Muscle layer of colon (tissue), 2 donors: Measurements from ENCODE around the gene JUNB.

Source experiments
- H3K27ac ChIP-seq: one replicate; pipeline ENCODE4 v1.7.0; 2013; ENCODE audit warnings: low read depth, mild to moderate bottlenecking, low read length, moderate library complexity
- H3K27me3 ChIP-seq, 2 donors: one replicate each; pipeline ENCODE4 v1.7.0; 2013; ENCODE audit warnings: low read length in 2 of 2, mild to moderate bottlenecking in 2 of 2; ENCODE audit not compliant: insufficient read depth in 2 of 2, control insufficient read depth in 1 of 2
- H3K36me3 ChIP-seq: one replicate; pipeline ENCODE4 v1.7.0; 2013; ENCODE audit warnings: mild to moderate bottlenecking, low read length; ENCODE audit not compliant: insufficient read depth
- H3K4me1 ChIP-seq: one replicate; pipeline ENCODE4 v1.7.0; 2013; ENCODE audit warnings: mild to moderate bottlenecking, low read length; ENCODE audit not compliant: insufficient read depth
- H3K4me3 ChIP-seq, 2 donors: one replicate each; pipeline ENCODE4 v1.7.0; 2013; ENCODE audit warnings: low read length in 2 of 2, low read depth in 1 of 2, mild to moderate bottlenecking in 1 of 2, moderate library complexity in 1 of 2
- H3K9ac ChIP-seq: one replicate; pipeline ENCODE4 v1.7.0; 2013; ENCODE audit warnings: low read length
- H3K9me3 ChIP-seq: one replicate; pipeline ENCODE4 v1.7.0; 2013; ENCODE audit warnings: mild to moderate bottlenecking, low read length
- donor health status: abdominal sarcoma.
- donor health status: Adenocarcinoma of cecum.

Gene JUNB

GRCh38 chr19:12774588-12775555 is 16.4 kb upstream of the JUNB start, which contains the start of gene HOOK2:
TSS of gene HOOK2 (minus strand) at chr19:12775552. CDS start at chr19:12775449, 103 bp downstream.
- H3K36me3 ChIP-seq, result no peaks in the 10 kb centered on the region
- H3K27ac ChIP-seq, result peak within 1 kb of the TSS; percentile 65
- H3K4me3 ChIP-seq, result peak within 1 kb of the TSS; percentile 43 to 56
- no peaks in the 10 kb centered on the region for H3K9me3 ChIP-seq
- H3K27me3 ChIP-seq, result no peaks in the 10 kb centered on the region
- peaks cover 14% of the 10 kb centered on the region for H3K4me1 ChIP-seq
- H3K9ac ChIP-seq, result no peak within 1 kb of the TSS

- H3K36me3 ChIP-seq, result no peaks in the 10 kb centered on the region
- H3K9me3 ChIP-seq, result no peaks in the 10 kb centered on the region
- peak overlapping the region; percentile 99 for H3K27ac ChIP-seq
- peaks cover 22% of the 10 kb centered on the region for H3K4me1 ChIP-seq
- H3K9ac ChIP-seq, result peak overlapping the region; percentile 75
- peak overlapping the region; percentile 71 to 89 for H3K4me3 ChIP-seq
- no peaks in the 10 kb centered on the region for H3K27me3 ChIP-seq
Observed at GRCh38 chr19:12777217-12778016, 13.9 kb upstream of the JUNB start.

GRCh38 chr19:12778017-12778904 is 13.0 kb upstream of the JUNB start:
- Histone ChIP-seq H3K4me3 (peak overlapping the region; percentile 71 to 89), H3K36me3 (no peaks in the 10 kb centered on the region), H3K9ac (peak overlapping the region; percentile 75), H3K4me1 (peaks cover 25% of the 10 kb centered on the region), H3K27ac (peak overlapping the region; percentile 99), H3K27me3 (no peaks in the 10 kb centered on the region), H3K9me3 (no peaks in the 10 kb centered on the region)

- Histone ChIP-seq H3K27ac (peak overlapping the region; percentile 99), H3K4me1 (peaks cover 30% of the 10 kb centered on the region), H3K9ac (peak overlapping the region; percentile 75), H3K9me3 (no peaks in the 10 kb centered on the region), H3K4me3 (peak overlapping the region in 1 of 2 donors; percentile 89), H3K36me3 (no peaks in the 10 kb centered on the region), H3K27me3 (no peaks in the 10 kb centered on the region)
Observed at GRCh38 chr19:12778905-12779161, 12.5 kb upstream of the JUNB start.

GRCh38 chr19:12779162-12779993 is 11.9 kb upstream of the JUNB start:
- Histone ChIP-seq H3K4me1 (peaks cover 30% of the 10 kb centered on the region), H3K36me3 (no peaks in the 10 kb centered on the region), H3K4me3 (no peak overlapping the region), H3K27me3 (no peaks in the 10 kb centered on the region), H3K9ac (peak overlapping the region; percentile 75), H3K9me3 (no peaks in the 10 kb centered on the region), H3K27ac (peak overlapping the region; percentile 99)

- Histone ChIP-seq H3K27me3 (no peaks in the 10 kb centered on the region), H3K4me3 (peak overlapping the region; percentile 53 to 64), H3K9me3 (no peaks in the 10 kb centered on the region), H3K4me1 (peaks cover 30% of the 10 kb centered on the region), H3K27ac (peak overlapping the region; percentile 87), H3K36me3 (no peaks in the 10 kb centered on the region), H3K9ac (peak overlapping the region; percentile 46)
Observed at GRCh38 chr19:12782174-12782423, 9.2 kb upstream of the JUNB start.

- no peaks in the 10 kb centered on the region for H3K27me3 ChIP-seq
- peak overlapping the region; percentile 53 to 64 for H3K4me3 ChIP-seq
- H3K4me1 ChIP-seq, result peaks cover 32% of the 10 kb centered on the region
- peak overlapping the region; percentile 87 for H3K27ac ChIP-seq
- no peaks in the 10 kb centered on the region for H3K36me3 ChIP-seq
- no peaks in the 10 kb centered on the region for H3K9me3 ChIP-seq
- H3K9ac ChIP-seq, result peak overlapping the region; percentile 46
Observed at GRCh38 chr19:12782424-12783290, 8.6 kb upstream of the JUNB start.

- Histone ChIP-seq H3K27ac (peak overlapping the region; percentile 87), H3K4me3 (peak overlapping the region; percentile 32 to 53), H3K27me3 (no peaks in the 10 kb centered on the region), H3K36me3 (no peaks in the 10 kb centered on the region), H3K9me3 (no peaks in the 10 kb centered on the region), H3K9ac (peak overlapping the region; percentile 27), H3K4me1 (peaks cover 38% of the 10 kb centered on the region)
Observed at GRCh38 chr19:12783291-12783848, 7.9 kb upstream of the JUNB start.

- Histone ChIP-seq H3K36me3 (no peaks in the 10 kb centered on the region), H3K27ac (peak overlapping the region; percentile 87), H3K4me1 (peaks cover 38% of the 10 kb centered on the region), H3K9ac (peak overlapping the region; percentile 27), H3K4me3 (no peak overlapping the region), H3K9me3 (no peaks in the 10 kb centered on the region), H3K27me3 (no peaks in the 10 kb centered on the region)
Observed at GRCh38 chr19:12783849-12784393, 7.4 kb upstream of the JUNB start.
